ENCODE results near the gene SMAP1. TPM values are rescaled to one million over a fixed set of nuclear protein-coding genes. Genes with fewer than 3 reads are reported as not detected.

The SMAP1 gene
- total and polyA plus RNA-seq, 2 experiments from 2014 or later = 31.1 to 34.6 TPM

DNA sequence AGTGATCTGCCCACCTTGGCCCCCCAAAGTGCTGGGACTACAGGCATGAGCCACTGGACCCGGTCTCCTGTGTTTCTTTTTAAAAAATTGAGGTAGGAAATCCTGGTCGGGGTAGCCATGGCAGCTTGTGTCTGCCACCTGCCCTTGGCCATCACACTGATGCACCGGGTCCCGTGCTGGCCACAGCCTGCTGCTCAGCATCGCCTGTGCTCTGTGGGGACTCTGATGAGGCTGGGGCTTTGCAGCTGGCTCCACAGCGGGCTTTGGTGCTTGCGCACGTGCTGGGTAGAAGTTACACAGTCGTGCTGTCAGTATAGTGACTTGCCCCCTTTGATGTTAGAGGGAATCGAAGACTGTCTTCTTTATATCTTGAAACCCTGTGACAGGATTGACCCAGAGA lies 66.7 kb downstream of the SMAP1 start:
- Histone ChIP-seq H3K79me2 (replicated peaks; ENCODE audit: insufficient read depth) (no peaks in the 10 kb centered on the region), H3K27me3 (ENCODE audit: insufficient read depth) (no peaks in the 10 kb centered on the region), H3K4me2 (no peak overlapping the region), H3K27ac (ENCODE audit: low read depth) (no peak overlapping the region), H3K36me3 (ENCODE audit: insufficient read depth) (no peaks in the 10 kb centered on the region), H3K4me1 (ENCODE audit: insufficient read depth) (0 out of 2 replicates have a peak, but pooled peaks cover 2% of the 10 kb centered on the region), H3K4me3 (no peak overlapping the region), H2AFZ (no peak overlapping the region), H3K9me2 (ENCODE audit: insufficient read depth) (no peaks in the 10 kb centered on the region), H3F3A (replicated peaks; ENCODE audit: low read depth) (no peaks in the 10 kb centered on the region), H4K20me1 (replicated peaks; ENCODE audit: insufficient read depth) (no peaks in the 10 kb centered on the region)
- no peak for TF ChIP-seq STAT1 (IDR thresholded peaks at IDR 0.05; ENCODE audit: unreplicated experiment)
- TF ChIP-seq EZH2 (IDR thresholded peaks at IDR 0.05; ENCODE audit: low read depth, unreplicated experiment) = no peak
- TF ChIP-seq CREB1 (CRISPR knock-in tag; IDR thresholded peaks at IDR 0.05; ENCODE audit: low read depth) = no peak
- TF ChIP-seq ZNF462 (CRISPR knock-in tag; IDR thresholded peaks at IDR 0.05) = no peak
- TF ChIP-seq, protein P1, sequence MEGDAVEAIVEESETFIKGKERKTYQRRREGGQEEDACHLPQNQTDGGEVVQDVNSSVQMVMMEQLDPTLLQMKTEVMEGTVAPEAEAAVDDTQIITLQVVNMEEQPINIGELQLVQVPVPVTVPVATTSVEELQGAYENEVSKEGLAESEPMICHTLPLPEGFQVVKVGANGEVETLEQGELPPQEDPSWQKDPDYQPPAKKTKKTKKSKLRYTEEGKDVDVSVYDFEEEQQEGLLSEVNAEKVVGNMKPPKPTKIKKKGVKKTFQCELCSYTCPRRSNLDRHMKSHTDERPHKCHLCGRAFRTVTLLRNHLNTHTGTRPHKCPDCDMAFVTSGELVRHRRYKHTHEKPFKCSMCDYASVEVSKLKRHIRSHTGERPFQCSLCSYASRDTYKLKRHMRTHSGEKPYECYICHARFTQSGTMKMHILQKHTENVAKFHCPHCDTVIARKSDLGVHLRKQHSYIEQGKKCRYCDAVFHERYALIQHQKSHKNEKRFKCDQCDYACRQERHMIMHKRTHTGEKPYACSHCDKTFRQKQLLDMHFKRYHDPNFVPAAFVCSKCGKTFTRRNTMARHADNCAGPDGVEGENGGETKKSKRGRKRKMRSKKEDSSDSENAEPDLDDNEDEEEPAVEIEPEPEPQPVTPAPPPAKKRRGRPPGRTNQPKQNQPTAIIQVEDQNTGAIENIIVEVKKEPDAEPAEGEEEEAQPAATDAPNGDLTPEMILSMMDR (conservative IDR thresholded peaks at IDR 0.05; ENCODE audit: low read depth in 2 of 2) = no peak
- TF ChIP-seq, protein P2, sequence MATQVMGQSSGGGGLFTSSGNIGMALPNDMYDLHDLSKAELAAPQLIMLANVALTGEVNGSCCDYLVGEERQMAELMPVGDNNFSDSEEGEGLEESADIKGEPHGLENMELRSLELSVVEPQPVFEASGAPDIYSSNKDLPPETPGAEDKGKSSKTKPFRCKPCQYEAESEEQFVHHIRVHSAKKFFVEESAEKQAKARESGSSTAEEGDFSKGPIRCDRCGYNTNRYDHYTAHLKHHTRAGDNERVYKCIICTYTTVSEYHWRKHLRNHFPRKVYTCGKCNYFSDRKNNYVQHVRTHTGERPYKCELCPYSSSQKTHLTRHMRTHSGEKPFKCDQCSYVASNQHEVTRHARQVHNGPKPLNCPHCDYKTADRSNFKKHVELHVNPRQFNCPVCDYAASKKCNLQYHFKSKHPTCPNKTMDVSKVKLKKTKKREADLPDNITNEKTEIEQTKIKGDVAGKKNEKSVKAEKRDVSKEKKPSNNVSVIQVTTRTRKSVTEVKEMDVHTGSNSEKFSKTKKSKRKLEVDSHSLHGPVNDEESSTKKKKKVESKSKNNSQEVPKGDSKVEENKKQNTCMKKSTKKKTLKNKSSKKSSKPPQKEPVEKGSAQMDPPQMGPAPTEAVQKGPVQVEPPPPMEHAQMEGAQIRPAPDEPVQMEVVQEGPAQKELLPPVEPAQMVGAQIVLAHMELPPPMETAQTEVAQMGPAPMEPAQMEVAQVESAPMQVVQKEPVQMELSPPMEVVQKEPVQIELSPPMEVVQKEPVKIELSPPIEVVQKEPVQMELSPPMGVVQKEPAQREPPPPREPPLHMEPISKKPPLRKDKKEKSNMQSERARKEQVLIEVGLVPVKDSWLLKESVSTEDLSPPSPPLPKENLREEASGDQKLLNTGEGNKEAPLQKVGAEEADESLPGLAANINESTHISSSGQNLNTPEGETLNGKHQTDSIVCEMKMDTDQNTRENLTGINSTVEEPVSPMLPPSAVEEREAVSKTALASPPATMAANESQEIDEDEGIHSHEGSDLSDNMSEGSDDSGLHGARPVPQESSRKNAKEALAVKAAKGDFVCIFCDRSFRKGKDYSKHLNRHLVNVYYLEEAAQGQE (IDR thresholded peaks at IDR 0.05; ENCODE audit: unreplicated experiment) = no peak
- TF ChIP-seq ETS1 (IDR thresholded peaks at IDR 0.05) = no peak
- no peak for TF ChIP-seq EZH2phosphoT487 (IDR thresholded peaks at IDR 0.05; ENCODE audit: unreplicated experiment)
- TF ChIP-seq ZNF331 (CRISPR knock-in tag; IDR thresholded peaks at IDR 0.05; ENCODE audit: low read depth) = no peak
- no peak for TF ChIP-seq JUNB (IDR thresholded peaks at IDR 0.05; ENCODE audit: unreplicated experiment)
- no peak for TF ChIP-seq POLR2AphosphoS5 (IDR thresholded peaks at IDR 0.05; ENCODE audit: low read depth)
- no peak for TF ChIP-seq NANOG (IDR thresholded peaks at IDR 0.05; ENCODE audit: borderline replicate concordance)
- TF ChIP-seq ZNF114 (CRISPR knock-in tag; IDR thresholded peaks at IDR 0.05) = no peak
- Mint-ChIP-seq H3K27me3 (ENCODE audit: insufficient read depth, low read depth, poor library complexity) (no peaks in the 10 kb centered on the region), H3K36me3 (ENCODE audit: low read depth) (peaks cover 4% of the 10 kb centered on the region; the same call in 2 of the 3 replicates), H3K27ac (no peak overlapping the region), H3K4me1 (peaks cover 6% of the 10 kb centered on the region; the same call in 2 of the 3 replicates), H3K4me3 (no peak overlapping the region), H3K9me3 (no peaks in the 10 kb centered on the region; the same call in 2 of the 3 replicates)
- DNase-seq (ENCODE audit: low spot score) (no peak), ATAC-seq (no peak)
